IMR-90 (cell line): ENCODE measurements around the gene LPAR2. TPM values are rescaled to one million over a fixed set of nuclear protein-coding genes. Genes with fewer than 3 reads are reported as not detected.

Experiments
- ATAC-seq: fragments of 200-7000 bp; cut with Tn5 transposase; 2 replicates; pipeline ENCODE4 v1.9.1; 2020; ENCODE audit warnings: low read depth, mild to moderate bottlenecking, moderate library complexity
- BruUV-seq: library from RNA; stranded (reverse); fragments of 400-500 nt; replicated peaks from 2 replicates; lab custom pipeline; 2021; lab: Mats Ljungman, UMichigan
- CTCF ChIA-PET: fragments of 300-600 bp; formaldehyde crosslinking; extraction: SDS; loops from one replicate; lab custom pipeline; 2021; ENCODE audit warnings: antibody characterized with exemption; lab: Yijun Ruan, JAX
- POLR2A ChIA-PET: fragments of 300-600 bp; sonication (Branson Sonifier 250); formaldehyde crosslinking; loops from one replicate; lab custom pipeline; 2022; ENCODE audit warnings: antibody characterized with exemption; ENCODE audit not compliant: unreplicated experiment; lab: Charles Lee
- DNase-seq: peaks from one replicate; pipeline ENCODE4 v3.0.0; 2013
- H2AFZ ChIP-seq: replicated peaks from 2 replicates; pipeline ENCODE3; 2013; ENCODE audit warnings: low read length, mild to moderate bottlenecking; ENCODE audit not compliant: poor library complexity
- H2AK5ac ChIP-seq: 2 replicates; pipeline ENCODE4 v1.6.1; 2013; ENCODE audit warnings: low read depth, low read length, inconsistent platforms
- H2AK9ac ChIP-seq: replicated peaks from 2 replicates; pipeline ENCODE3; 2013; ENCODE audit warnings: mild to moderate bottlenecking, low read depth, low read length, moderate library complexity; ENCODE audit not compliant: poor library complexity
- H2BK120ac ChIP-seq: 2 replicates; pipeline ENCODE4 v1.6.1; 2013; ENCODE audit warnings: low read depth, low read length, inconsistent platforms
- H2BK15ac ChIP-seq: 3 replicates; pipeline ENCODE4 v1.6.1; 2013; ENCODE audit warnings: low read depth, low read length, inconsistent platforms
- H2BK20ac ChIP-seq: 2 replicates; pipeline ENCODE4 v1.6.1; 2013; ENCODE audit warnings: low read depth, mild to moderate bottlenecking, inconsistent platforms, low read length, moderate library complexity
- H2BK5ac ChIP-seq: 2 replicates; pipeline ENCODE4 v1.6.1; 2013; ENCODE audit warnings: mild to moderate bottlenecking, low read depth, low read length, inconsistent platforms; ENCODE audit not compliant: poor library complexity, severe bottlenecking
- H3K14ac ChIP-seq: replicated peaks from 2 replicates; pipeline ENCODE4 v1.6.1; 2013; ENCODE audit warnings: low read depth, low read length, inconsistent platforms
- H3K18ac ChIP-seq: 2 replicates; pipeline ENCODE4 v1.6.1; 2013; ENCODE audit warnings: low read depth, low read length, control low read depth
- H3K23ac ChIP-seq: 2 replicates; pipeline ENCODE4 v1.6.1; 2013; ENCODE audit warnings: low read depth, low read length, inconsistent platforms
- H3K27ac ChIP-seq: 2 replicates; pipeline ENCODE4 v1.5.1; 2013; ENCODE audit warnings: mild to moderate bottlenecking, control low read depth, low read length; ENCODE audit not compliant: insufficient read depth
- H3K27me3 ChIP-seq: 2 replicates; pipeline ENCODE4 v1.6.1; 2013; ENCODE audit warnings: low read length; ENCODE audit not compliant: control insufficient read depth, insufficient read depth
- H3K36me3 ChIP-seq: 2 replicates; pipeline ENCODE4 v1.6.1; 2013; ENCODE audit warnings: low read length, mixed read lengths; ENCODE audit not compliant: control insufficient read depth, insufficient read depth
- H3K4ac ChIP-seq: 2 replicates; pipeline ENCODE4 v1.6.1; 2013; ENCODE audit warnings: low read depth, low read length, inconsistent platforms
- H3K4me1 ChIP-seq: 2 replicates; pipeline ENCODE4 v1.6.1; 2013; ENCODE audit warnings: low read length, mixed read lengths; ENCODE audit not compliant: control insufficient read depth, insufficient read depth
- H3K4me2 ChIP-seq: 2 replicates; pipeline ENCODE4 v1.6.1; 2013; ENCODE audit warnings: low read depth, mild to moderate bottlenecking, control low read depth, low read length, moderate library complexity
- H3K4me3 ChIP-seq: 2 replicates; pipeline ENCODE4 v1.5.1; 2013; ENCODE audit warnings: low read depth, mild to moderate bottlenecking, control low read depth, low read length, moderate library complexity; ENCODE audit not compliant: insufficient read depth
- H3K56ac ChIP-seq: 2 replicates; pipeline ENCODE4 v1.6.1; 2013; ENCODE audit warnings: low read length, inconsistent platforms; ENCODE audit not compliant: insufficient read depth; ENCODE audit errors: extremely low read depth
- H3K79me1 ChIP-seq, 2 experiments: 2 replicates each; pipeline ENCODE4 v1.6.1; 2013; ENCODE audit warnings: low read length in 2 of 2, inconsistent platforms in 1 of 2, low read depth in 1 of 2
- H3K9ac ChIP-seq: 2 replicates; pipeline ENCODE4 v1.6.1; 2013; ENCODE audit warnings: low read depth, low read length, control low read depth
- H3K9me1 ChIP-seq: 2 replicates; pipeline ENCODE4 v1.6.1; 2013; ENCODE audit warnings: low read length, inconsistent platforms; ENCODE audit not compliant: insufficient read depth
- H3K9me3 ChIP-seq: 2 replicates; pipeline ENCODE4 v1.6.1; 2013; ENCODE audit warnings: low read length; ENCODE audit not compliant: control insufficient read depth, insufficient read depth
- H4K20me1 ChIP-seq: 2 replicates; pipeline ENCODE4 v1.6.1; 2013; ENCODE audit warnings: low read length, inconsistent platforms; ENCODE audit not compliant: insufficient read depth
- H4K5ac ChIP-seq: 2 replicates; pipeline ENCODE4 v1.6.1; 2013; ENCODE audit warnings: mild to moderate bottlenecking, low read depth, low read length, control low read depth
- H4K8ac ChIP-seq, 2 experiments: 2 replicates each; pipeline ENCODE4 v1.6.1; 2013; ENCODE audit warnings: low read depth in 2 of 2, low read length in 2 of 2, control low read depth in 1 of 2, inconsistent platforms in 1 of 2
- H4K91ac ChIP-seq: 2 replicates; pipeline ENCODE4 v1.6.1; 2013; ENCODE audit warnings: low read depth, low read length, inconsistent platforms; ENCODE audit not compliant: insufficient read depth
- BHLHE40 ChIP-seq: fragments of 150-350 bp; IDR thresholded peaks from 2 replicates; pipeline ENCODE4 v1.6.1; 2016; ENCODE audit warnings: mild to moderate bottlenecking, low read depth, low read length
- CEBPB ChIP-seq: IDR thresholded peaks from 2 replicates; pipeline ENCODE4 v1.6.1; 2012; ENCODE audit warnings: low read depth, low read length, improper control_type of control experiment
- CHD1 ChIP-seq: IDR thresholded peaks from 2 replicates; pipeline ENCODE4 v1.6.1; 2012; ENCODE audit warnings: low read depth, low read length, improper control_type of control experiment
- FOS ChIP-seq: fragments of 150-350 bp; IDR thresholded peaks from 2 replicates; pipeline ENCODE4 v1.6.1; 2016; ENCODE audit warnings: low read depth, low read length
- MAFK ChIP-seq: IDR thresholded peaks from 2 replicates; pipeline ENCODE4 v1.6.1; 2012; ENCODE audit warnings: low read depth, low read length, improper control_type of control experiment
- MAZ ChIP-seq: IDR thresholded peaks from 2 replicates; pipeline ENCODE4 v1.6.1; 2012; ENCODE audit warnings: low read depth, mild to moderate bottlenecking, low read length, improper control_type of control experiment, moderate library complexity, borderline replicate concordance
- MXI1 ChIP-seq: IDR thresholded peaks from 2 replicates; pipeline ENCODE4 v1.6.1; 2012; ENCODE audit warnings: low read depth, mild to moderate bottlenecking, low read length, moderate library complexity, borderline replicate concordance
- NFE2L2 ChIP-seq: fragments of 150-350 bp; IDR thresholded peaks from 2 replicates; pipeline ENCODE4 v1.6.1; 2016; ENCODE audit warnings: low read depth, mild to moderate bottlenecking, low read length
- POLR2A ChIP-seq: IDR thresholded peaks from 2 replicates; pipeline ENCODE4 v1.6.1; 2012; ENCODE audit warnings: mild to moderate bottlenecking, low read depth, low read length
- RAD21 ChIP-seq: IDR thresholded peaks from 2 replicates; pipeline ENCODE4 v1.6.1; 2012; ENCODE audit warnings: low read length, improper control_type of control experiment
- RCOR1 ChIP-seq: IDR thresholded peaks from 2 replicates; pipeline ENCODE4 v1.6.1; 2012; ENCODE audit warnings: mild to moderate bottlenecking, low read length, improper control_type of control experiment; ENCODE audit not compliant: insufficient replicate concordance
- SMC3 ChIP-seq: fragments of 150-350 bp; IDR thresholded peaks from 2 replicates; pipeline ENCODE4 v1.6.1; 2016; ENCODE audit warnings: low read depth, mild to moderate bottlenecking, antibody characterized with exemption, low read length, moderate library complexity
- WGBS, 2 experiments: methylation state at CpG; one replicate each; pipeline versions ENCODE4 v1.1.5 to v1.1.7; 2013; ENCODE audit warnings: missing lambda C conversion rate in 2 of 2; ENCODE audit not compliant: insufficient read length in 1 of 2; ENCODE audit errors: extremely low coverage in 2 of 2; 5-methylcytosine and 5-hydroxymethylcytosine counted together
- dilution Hi-C: fragments of 300-500 bp; cut with HindIII; formaldehyde crosslinking; loops from one replicate; pipeline ENCODE4 v1.14.3; 2018; ENCODE audit warnings: low sequenced_read_pairs; ENCODE audit not compliant: unreplicated experiment
- in situ Hi-C: fragments of 300-500 bp; cut with MboI; formaldehyde crosslinking; loops from 3 replicates; pipeline ENCODE4 v1.14.3; 2019; ENCODE audit warnings: low sequenced_read_pairs, inconsistent platforms, mixed read lengths
- intact Hi-C: fragments of 100-400 bp; cut with micrococcal nuclease; formaldehyde crosslinking; loops from 2 replicates; pipeline ENCODE4 v1.10.0; 2022
- polyA plus RNA-seq, 3 experiments: library from polyadenylated mRNA; depleted of rRNA; stranded (reverse); fragments of >200 nt; gene quantifications; 2 replicates each; pipeline ENCODE4 v1.2.3, GENCODE V29; 2012; ENCODE audit warnings: low replicate concordance in 1 of 3
- total RNA-seq: library from RNA; depleted of rRNA; stranded (reverse); fragments of >200 nt; gene quantifications from 2 replicates; pipeline ENCODE4 v1.2.3, GENCODE V29; 2012
- TF ChIP-seq, protein P1 (sequence below): fragments of 150-350 bp; IDR thresholded peaks from 2 replicates; pipeline ENCODE4 v1.6.1; 2017; ENCODE audit warnings: mild to moderate bottlenecking, antibody characterized with exemption, low read length, low read depth
- TF ChIP-seq, protein P2 (sequence below): conservative IDR thresholded peaks from 2 replicates; pipeline ENCODE4 v1.5.1; 2012; ENCODE audit warnings: mild to moderate bottlenecking, low read depth, low read length, improper control_type of control experiment
- TF ChIP-seq, protein P3 (sequence below): fragments of 150-350 bp; IDR thresholded peaks from 2 replicates; pipeline ENCODE4 v1.6.1; 2016; ENCODE audit warnings: low read depth, mild to moderate bottlenecking, low read length, moderate library complexity, borderline replicate concordance

The LPAR2 gene
- total and polyA plus RNA-seq, 2 of the 4 experiments (the other 2 are of a cell fraction), result under 0.01 to 5.4 TPM

GRCh38 chr19:19655051-19655594, 27.1 kb upstream of the LPAR2 start:
- peaks cover 8 to 18% of the 10 kb centered on the region in 2 experiments for H3K79me1 ChIP-seq
- H2BK15ac ChIP-seq, result no peak overlapping the region
- no peaks in the 10 kb centered on the region for H3K27me3 ChIP-seq
- no peak overlapping the region for H2AK5ac ChIP-seq
- H2AFZ ChIP-seq, result no peak overlapping the region
- ChIA-PET POLR2A (no interaction called here), CTCF (no interaction called here)
- intact Hi-C loops, result no loop called here
- H2BK120ac ChIP-seq, result no peak overlapping the region
- in situ Hi-C loops, result no loop called here
- ATAC-seq (no peak), DNase-seq (no peak)
- H3K14ac ChIP-seq, result no peak overlapping the region
- H2BK5ac ChIP-seq, result no peak overlapping the region
- no peak overlapping the region for H2BK20ac ChIP-seq
- H3K9me1 ChIP-seq, result peaks cover 6% of the 10 kb centered on the region
- no peak overlapping the region for H3K27ac ChIP-seq
- no peak overlapping the region for H3K18ac ChIP-seq
- no peak overlapping the region for H3K23ac ChIP-seq
- no TSS peak for BruUV-seq
- H3K4ac ChIP-seq, result no peak overlapping the region
- H4K20me1 ChIP-seq, result peaks cover 15% of the 10 kb centered on the region
- no peak overlapping the region for H3K4me3 ChIP-seq
- H2AK9ac ChIP-seq, result no peak overlapping the region
- no peak overlapping the region for H4K91ac ChIP-seq
- no peaks in the 10 kb centered on the region for H3K9me3 ChIP-seq
- H3K9ac ChIP-seq, result no peak overlapping the region
- TF ChIP-seq MAZ (no peak), CHD1 (no peak), MAFK (no peak), FOS (no peak), BHLHE40 (no peak), NFE2L2 (no peak), SMC3 (no peak), POLR2A (no peak), CEBPB (no peak), RCOR1 (no peak), MXI1 (no peak), RAD21 (no peak)
- TF ChIP-seq, protein P1, sequence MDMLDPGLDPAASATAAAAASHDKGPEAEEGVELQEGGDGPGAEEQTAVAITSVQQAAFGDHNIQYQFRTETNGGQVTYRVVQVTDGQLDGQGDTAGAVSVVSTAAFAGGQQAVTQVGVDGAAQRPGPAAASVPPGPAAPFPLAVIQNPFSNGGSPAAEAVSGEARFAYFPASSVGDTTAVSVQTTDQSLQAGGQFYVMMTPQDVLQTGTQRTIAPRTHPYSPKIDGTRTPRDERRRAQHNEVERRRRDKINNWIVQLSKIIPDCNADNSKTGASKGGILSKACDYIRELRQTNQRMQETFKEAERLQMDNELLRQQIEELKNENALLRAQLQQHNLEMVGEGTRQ, result no peak
- TF ChIP-seq, protein P2, sequence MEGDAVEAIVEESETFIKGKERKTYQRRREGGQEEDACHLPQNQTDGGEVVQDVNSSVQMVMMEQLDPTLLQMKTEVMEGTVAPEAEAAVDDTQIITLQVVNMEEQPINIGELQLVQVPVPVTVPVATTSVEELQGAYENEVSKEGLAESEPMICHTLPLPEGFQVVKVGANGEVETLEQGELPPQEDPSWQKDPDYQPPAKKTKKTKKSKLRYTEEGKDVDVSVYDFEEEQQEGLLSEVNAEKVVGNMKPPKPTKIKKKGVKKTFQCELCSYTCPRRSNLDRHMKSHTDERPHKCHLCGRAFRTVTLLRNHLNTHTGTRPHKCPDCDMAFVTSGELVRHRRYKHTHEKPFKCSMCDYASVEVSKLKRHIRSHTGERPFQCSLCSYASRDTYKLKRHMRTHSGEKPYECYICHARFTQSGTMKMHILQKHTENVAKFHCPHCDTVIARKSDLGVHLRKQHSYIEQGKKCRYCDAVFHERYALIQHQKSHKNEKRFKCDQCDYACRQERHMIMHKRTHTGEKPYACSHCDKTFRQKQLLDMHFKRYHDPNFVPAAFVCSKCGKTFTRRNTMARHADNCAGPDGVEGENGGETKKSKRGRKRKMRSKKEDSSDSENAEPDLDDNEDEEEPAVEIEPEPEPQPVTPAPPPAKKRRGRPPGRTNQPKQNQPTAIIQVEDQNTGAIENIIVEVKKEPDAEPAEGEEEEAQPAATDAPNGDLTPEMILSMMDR, result no peak
- TF ChIP-seq, protein P3, sequence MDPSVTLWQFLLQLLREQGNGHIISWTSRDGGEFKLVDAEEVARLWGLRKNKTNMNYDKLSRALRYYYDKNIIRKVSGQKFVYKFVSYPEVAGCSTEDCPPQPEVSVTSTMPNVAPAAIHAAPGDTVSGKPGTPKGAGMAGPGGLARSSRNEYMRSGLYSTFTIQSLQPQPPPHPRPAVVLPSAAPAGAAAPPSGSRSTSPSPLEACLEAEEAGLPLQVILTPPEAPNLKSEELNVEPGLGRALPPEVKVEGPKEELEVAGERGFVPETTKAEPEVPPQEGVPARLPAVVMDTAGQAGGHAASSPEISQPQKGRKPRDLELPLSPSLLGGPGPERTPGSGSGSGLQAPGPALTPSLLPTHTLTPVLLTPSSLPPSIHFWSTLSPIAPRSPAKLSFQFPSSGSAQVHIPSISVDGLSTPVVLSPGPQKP, result no peak
- no peak overlapping the region for H3K4me2 ChIP-seq
- H3K4me1 ChIP-seq, result no peaks in the 10 kb centered on the region; the same call in 1 of the 2 replicates
- no peak overlapping the region for H4K5ac ChIP-seq
- H4K8ac ChIP-seq, result no peak overlapping the region
- dilution Hi-C loops, result no loop called here
- no peak overlapping the region for H3K56ac ChIP-seq
- 80% methylated on average over 3 of the region's 22 CpGs; no CpG with 5 or more reads in 1 of the 2 experiments for WGBS, 2 experiments
- peaks cover 87% of the 10 kb centered on the region for H3K36me3 ChIP-seq
